AG10803 (cell line): ENCODE data around the gene MAP3K4.

Source experiments
- DNase-seq: peaks from one replicate; pipeline ENCODE4 v3.0.0; 2010; ENCODE audit warnings: low read depth
- H3K4me3 ChIP-seq: 2 replicates; pipeline ENCODE4 v1.5.1; 2011; ENCODE audit warnings: mild to moderate bottlenecking, low read length, control low read depth
- TF ChIP-seq, protein P1 (sequence below): conservative IDR thresholded peaks from 2 replicates; pipeline ENCODE4 v1.5.1; 2011; ENCODE audit warnings: mild to moderate bottlenecking, low read length, control low read depth, inconsistent platforms

Gene MAP3K4

DNA sequence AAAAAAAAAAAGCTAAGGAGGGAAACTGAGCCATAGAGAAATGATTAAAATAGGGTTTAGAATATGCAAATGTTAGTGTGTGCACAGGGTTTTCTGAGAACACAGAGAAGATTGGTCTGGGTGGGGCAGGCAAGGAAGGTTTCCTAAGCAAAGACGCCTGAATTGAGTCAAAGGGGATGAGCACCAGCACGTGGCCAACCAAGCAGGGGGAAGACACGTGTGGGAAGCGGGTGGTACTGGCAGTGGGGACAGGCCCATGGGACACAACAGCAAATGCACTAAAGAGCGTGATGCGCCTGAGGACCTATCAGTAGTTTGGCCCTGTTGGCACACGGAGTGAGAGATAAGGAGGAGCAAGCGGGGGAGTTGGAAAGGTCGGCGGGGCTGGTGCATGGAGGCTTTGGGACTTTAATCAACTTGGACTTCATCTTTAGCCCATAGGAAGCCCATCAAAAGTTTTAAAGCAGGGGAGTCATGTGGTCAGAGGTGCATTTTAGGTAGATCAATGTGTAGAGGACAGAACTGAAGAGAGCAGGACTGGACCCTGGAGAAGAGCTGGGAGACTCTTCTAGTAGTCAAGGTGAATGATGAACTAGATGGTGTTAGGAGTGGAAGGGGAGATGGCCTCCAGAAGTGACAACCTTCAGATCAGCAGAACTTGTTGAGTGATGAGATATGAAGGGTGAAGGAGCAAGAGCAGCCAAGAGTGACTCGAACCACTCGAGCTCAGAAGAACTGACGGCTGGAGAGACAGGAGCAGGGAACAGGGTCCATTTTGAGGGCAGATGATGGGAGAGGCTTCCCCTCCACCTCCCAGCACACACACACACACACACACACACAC is 40.2 kb upstream of the MAP3K4 start:
- H3K4me3 ChIP-seq: no peak overlapping the region
- no peak for DNase-seq
- TF ChIP-seq, protein P1, sequence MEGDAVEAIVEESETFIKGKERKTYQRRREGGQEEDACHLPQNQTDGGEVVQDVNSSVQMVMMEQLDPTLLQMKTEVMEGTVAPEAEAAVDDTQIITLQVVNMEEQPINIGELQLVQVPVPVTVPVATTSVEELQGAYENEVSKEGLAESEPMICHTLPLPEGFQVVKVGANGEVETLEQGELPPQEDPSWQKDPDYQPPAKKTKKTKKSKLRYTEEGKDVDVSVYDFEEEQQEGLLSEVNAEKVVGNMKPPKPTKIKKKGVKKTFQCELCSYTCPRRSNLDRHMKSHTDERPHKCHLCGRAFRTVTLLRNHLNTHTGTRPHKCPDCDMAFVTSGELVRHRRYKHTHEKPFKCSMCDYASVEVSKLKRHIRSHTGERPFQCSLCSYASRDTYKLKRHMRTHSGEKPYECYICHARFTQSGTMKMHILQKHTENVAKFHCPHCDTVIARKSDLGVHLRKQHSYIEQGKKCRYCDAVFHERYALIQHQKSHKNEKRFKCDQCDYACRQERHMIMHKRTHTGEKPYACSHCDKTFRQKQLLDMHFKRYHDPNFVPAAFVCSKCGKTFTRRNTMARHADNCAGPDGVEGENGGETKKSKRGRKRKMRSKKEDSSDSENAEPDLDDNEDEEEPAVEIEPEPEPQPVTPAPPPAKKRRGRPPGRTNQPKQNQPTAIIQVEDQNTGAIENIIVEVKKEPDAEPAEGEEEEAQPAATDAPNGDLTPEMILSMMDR: no peak

DNA sequence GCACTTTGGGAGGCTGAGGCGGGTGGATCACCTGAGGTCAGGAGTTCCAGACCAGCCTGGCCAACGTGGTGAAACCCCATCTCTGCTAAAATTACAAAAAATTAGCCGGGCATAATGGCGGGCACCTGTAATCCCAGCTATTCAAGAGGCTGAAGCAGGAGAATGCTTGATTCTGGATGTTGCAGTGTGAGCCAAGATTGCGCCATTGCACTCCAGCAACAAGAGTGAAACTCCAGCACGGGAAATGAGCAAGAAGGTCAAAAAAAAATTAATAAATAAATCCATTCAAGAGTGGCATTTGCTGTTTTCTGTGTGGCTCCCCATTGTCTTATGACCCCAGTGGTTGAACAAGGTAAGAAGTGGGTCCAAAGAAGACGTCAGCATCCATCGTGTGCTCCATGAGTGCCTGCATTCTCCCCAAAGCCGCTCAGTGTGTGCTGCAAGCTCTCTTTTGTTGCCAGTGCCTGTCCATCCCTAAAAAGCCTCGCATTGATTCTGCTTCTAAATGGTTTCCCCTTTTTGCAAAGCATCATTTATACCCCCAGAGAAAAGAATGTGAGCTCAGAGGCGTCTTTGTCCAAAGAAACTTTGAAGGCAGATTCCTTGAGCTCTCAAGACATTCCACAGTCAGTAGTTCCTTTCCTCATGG is 38.8 kb upstream of the MAP3K4 start:
- TF ChIP-seq, protein P1: no peak
- no peak overlapping the region for H3K4me3 ChIP-seq
- peak; percentile 33 for DNase-seq

DNA sequence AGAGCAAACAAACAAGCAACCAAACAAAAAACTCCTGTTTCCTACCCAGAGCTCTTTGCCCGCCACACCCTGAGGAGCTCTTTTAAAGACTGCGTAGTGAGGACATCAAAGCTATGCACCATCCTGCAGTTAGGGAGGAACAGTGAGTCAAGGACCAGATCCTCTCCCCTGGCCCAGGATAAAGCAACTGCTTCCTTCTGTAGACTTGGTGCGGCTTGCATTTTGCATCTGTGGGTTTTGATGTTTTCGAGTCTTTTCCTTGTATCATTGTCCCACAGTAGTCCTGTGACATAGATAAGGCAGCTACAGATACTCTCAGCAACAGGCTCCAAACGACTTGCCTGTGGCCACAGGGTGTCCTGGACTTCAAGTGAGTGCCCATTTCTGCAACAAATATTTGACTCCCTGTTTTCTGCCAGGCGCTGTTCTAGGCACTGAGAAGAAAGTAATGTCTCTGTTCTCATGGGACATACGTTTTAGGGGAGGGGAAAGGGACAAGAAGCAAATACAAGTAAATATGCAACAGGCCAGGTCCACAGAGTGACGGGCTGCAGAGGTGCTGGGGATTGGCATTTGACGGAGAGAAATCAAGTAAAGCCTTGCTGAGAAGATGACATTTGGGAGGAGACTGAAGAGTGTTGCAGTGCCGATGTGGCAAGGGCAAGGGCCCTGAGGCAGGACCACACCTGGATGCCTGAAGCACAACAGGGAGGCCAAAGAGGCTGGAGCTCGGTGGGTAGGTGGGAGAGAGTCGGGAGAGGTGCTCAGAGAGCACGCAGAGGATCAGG is 35.9 kb upstream of the MAP3K4 start:
- no peak for DNase-seq
- TF ChIP-seq, protein P1: no peak
- no peak overlapping the region for H3K4me3 ChIP-seq

DNA sequence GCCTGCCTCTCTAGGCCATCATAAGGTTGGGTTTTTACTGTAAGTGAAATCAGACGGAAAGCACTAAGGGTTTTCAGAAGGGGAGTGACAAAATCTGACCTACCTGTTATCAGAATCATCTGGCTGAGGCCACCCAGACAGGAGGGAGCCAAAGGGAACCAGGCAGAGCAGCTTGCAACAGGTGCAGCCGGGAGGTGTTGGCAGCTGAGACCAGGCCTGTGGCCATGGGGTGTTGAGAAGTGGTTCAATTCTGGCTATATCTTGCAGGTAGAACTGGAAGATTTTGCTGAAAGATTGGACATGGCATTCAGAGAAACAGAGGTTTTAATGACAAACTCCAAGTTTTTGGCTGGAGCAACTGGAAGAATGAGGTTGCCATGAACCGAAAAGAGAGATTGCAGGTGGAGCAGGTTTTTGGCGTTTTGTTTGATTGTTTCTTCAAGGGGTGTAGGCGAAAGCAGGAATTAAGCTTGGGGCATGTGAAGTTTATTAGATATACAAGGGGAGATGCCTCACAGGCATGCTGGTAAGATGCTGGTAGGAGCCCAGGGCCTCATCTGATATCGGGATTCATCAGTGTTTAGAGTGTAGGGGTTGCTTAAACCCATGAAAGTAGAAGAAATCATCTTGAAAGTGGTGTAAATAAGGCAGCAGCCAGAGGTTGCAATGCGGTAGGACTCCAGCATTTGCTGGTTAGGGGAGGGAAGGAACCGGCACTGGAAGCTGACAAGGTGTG is 35.1 kb upstream of the MAP3K4 start:
- no peak for DNase-seq
- TF ChIP-seq, protein P1: no peak
- H3K4me3 ChIP-seq: no peak overlapping the region

DNA sequence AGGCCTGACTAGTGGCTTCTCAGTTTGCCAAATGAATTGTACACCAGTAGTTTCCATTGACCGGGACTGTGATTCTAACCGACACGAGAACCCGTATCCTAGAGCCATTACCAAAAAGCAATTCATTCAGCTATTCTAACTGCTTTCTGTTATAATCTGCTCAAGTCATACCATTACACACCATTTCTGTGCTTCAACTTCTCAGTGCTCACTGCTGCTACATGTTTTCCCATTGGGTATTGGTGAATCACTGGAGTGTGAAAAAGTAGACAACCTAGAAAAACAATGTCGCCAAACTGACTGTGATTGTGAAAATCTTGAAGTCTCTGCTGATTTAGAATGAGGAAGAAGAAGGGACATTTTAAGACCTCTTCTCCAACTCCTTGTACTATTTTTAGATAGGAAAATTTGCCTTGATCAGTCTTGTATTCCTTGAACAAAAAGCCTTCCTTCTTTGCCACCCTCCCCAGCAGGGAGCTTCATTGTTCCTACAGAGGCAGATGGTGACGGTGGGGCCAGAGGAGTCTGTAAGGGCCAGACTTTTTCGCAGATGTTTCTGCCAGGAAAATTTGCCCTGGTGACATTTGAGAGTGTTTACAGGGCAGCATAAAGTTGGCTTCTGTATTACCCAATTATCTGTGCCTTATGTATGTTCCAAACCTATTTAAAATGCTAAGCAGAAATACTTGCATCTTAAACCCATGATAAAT is 31.7 kb upstream of the MAP3K4 start:
- no peak overlapping the region for H3K4me3 ChIP-seq
- DNase-seq: no peak
- TF ChIP-seq, protein P1: no peak

DNA sequence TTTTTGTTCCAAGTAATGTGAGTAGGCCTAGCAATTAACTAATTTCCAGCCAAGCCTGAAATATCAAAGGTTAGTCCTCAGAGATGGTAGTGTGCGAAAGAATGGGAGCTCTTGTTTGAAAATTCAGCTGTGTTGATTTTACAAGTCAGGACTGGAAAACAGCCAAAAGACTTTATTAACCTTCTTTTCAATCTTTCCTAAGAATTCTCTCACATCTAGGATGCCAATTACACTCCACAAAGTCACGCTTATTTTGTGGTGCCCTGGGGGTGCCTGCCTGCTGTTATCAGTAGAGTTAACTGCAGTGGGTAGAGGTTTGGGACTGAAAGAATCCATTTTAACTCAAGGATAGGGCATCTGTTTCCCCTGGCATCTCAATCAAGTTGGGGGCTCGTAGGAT is 30.7 kb upstream of the MAP3K4 start:
- no peak overlapping the region for H3K4me3 ChIP-seq
- TF ChIP-seq, protein P1: no peak
- no peak for DNase-seq
